ENCODE results near the gene INA. TPM values are rescaled to one million over a fixed set of nuclear protein-coding genes. Genes with fewer than 3 reads are reported as not detected.

The INA gene
- total RNA-seq, 1 experiment from 2014 or later: 0.08 TPM

Other genes with a start within 250 kb of the INA start
- 150 TPM for gene NT5C2, start 83.9 kb upstream of the INA start, total RNA-seq (2021; ENCODE audit: unreplicated experiment)
- gene RPEL1, start 31.3 kb upstream of the INA start, total RNA-seq (2021; ENCODE audit: unreplicated experiment): 0.10 TPM
- gene PCGF6, start 74.0 kb downstream of the INA start, total RNA-seq (2021; ENCODE audit: unreplicated experiment): 18.0 TPM
- gene TAF5, start 90.8 kb downstream of the INA start, total RNA-seq (2021; ENCODE audit: unreplicated experiment): 6.0 TPM
- gene ATP5MK, start 119.3 kb downstream of the INA start, total RNA-seq (2021; ENCODE audit: unreplicated experiment): 694 TPM
- 92.8 TPM for gene PDCD11, start 119.5 kb downstream of the INA start, total RNA-seq (2021; ENCODE audit: unreplicated experiment)
- 5.9 TPM for gene CALHM2, start 175.2 kb downstream of the INA start, total RNA-seq (2021; ENCODE audit: unreplicated experiment)
- gene CALHM1, start 181.8 kb downstream of the INA start, total RNA-seq (2021; ENCODE audit: unreplicated experiment): not detected
- gene CALHM3, start 202.1 kb downstream of the INA start, total RNA-seq (2021; ENCODE audit: unreplicated experiment): not detected
- 0.10 TPM for gene NEURL1, start 216.6 kb downstream of the INA start, total RNA-seq (2021; ENCODE audit: unreplicated experiment)

All from Panc1 (cell line).